ENCODE measurements around the gene ZBTB8A.

DNA sequence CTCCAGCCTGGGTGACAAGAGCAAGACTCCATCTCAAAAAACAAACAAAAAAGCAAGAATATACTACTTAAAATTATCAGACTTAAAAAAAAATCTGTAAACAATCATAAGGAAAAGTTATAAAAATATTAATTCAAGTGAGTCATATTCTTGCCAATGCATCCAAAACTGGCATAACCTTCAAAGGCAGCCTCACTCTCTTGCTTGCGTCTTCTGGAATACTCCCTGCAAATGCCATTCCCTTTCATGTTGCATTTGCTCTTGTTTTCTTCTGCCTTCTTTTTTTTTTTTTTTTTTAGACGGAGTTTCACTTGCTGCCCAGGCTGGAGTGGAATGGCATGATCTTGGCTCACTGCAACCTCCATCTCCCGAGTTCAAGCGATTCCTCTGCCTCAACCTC, 32.2 kb upstream of the ZBTB8A start:
- TF ChIP-seq, protein P1, sequence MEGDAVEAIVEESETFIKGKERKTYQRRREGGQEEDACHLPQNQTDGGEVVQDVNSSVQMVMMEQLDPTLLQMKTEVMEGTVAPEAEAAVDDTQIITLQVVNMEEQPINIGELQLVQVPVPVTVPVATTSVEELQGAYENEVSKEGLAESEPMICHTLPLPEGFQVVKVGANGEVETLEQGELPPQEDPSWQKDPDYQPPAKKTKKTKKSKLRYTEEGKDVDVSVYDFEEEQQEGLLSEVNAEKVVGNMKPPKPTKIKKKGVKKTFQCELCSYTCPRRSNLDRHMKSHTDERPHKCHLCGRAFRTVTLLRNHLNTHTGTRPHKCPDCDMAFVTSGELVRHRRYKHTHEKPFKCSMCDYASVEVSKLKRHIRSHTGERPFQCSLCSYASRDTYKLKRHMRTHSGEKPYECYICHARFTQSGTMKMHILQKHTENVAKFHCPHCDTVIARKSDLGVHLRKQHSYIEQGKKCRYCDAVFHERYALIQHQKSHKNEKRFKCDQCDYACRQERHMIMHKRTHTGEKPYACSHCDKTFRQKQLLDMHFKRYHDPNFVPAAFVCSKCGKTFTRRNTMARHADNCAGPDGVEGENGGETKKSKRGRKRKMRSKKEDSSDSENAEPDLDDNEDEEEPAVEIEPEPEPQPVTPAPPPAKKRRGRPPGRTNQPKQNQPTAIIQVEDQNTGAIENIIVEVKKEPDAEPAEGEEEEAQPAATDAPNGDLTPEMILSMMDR (conservative IDR thresholded peaks at IDR 0.05; ENCODE audit: low read depth, low read length), result no peak
- TF ChIP-seq EZH2phosphoT487 (IDR thresholded peaks at IDR 0.05; ENCODE audit: borderline replicate concordance, low read length) (no peak), EZH2 (IDR thresholded peaks at IDR 0.05; ENCODE audit: low read length, unreplicated experiment) (no peak)
